HG03139 (cell line): ENCODE results near the gene SNX25.

Experiments used
- ATAC-seq: cut with Tn5 transposase; IDR thresholded peaks from one replicate; pipeline ENCODE4 v1.9.1; 2021; ENCODE audit not compliant: unreplicated experiment

The SNX25 gene

DNA sequence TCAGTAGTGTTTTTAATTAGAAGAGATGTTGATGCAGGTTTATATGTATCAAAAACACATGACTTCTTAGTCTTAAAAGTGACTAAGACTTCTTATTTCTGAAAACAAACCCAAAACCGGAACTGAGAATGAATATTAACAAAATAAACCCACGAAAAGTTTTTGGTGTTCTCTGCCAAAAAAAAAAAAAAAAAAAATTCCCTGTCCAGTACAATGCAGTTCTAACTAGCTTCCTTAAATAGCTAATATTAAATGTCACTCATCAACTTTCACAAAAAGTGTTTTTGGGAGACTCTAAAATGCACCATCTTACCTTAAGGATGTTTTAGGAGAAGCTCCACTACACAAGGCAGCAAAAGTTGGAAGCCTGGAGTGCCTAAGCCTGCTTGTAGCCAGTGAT, 189.2 kb downstream of the SNX25 start:
- no peak for ATAC-seq

DNA sequence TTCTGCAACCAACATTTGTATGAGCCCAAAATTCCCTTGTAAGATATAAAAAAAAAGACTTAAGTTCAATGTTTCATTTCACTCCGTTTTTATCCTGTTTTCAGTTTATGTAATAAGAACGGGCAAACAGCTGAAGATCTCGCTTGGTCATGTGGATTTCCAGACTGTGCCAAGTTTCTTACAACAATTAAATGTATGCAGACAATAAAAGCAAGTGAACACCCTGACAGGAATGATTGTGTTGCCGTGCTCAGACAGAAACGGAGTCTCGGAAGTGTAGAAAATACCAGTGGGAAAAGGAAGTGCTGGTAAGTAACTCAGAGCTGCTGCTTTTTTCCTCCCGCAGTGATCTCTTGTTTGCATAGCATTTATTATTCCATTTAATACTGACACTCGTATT, 190.1 kb downstream of the SNX25 start:
- no peak for ATAC-seq

DNA sequence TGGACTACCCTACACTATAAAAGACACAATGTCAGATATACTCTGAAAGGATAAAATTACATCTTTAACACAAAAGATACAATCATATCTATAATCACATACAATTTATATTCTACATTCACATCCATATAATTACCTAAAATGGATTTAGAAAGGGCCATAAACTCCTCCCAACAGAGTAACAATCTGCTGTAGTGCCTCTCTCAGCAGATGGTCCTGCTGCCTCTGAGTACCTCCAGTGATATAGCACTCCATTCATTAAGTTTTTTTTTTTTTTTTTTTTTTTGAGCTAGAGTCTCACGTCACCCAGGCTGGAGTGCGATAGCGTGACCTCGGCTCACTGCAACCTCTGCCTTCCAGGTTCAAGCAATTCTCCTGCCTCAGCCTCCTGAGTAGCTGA, 194.6 kb downstream of the SNX25 start:
- no peak for ATAC-seq

DNA sequence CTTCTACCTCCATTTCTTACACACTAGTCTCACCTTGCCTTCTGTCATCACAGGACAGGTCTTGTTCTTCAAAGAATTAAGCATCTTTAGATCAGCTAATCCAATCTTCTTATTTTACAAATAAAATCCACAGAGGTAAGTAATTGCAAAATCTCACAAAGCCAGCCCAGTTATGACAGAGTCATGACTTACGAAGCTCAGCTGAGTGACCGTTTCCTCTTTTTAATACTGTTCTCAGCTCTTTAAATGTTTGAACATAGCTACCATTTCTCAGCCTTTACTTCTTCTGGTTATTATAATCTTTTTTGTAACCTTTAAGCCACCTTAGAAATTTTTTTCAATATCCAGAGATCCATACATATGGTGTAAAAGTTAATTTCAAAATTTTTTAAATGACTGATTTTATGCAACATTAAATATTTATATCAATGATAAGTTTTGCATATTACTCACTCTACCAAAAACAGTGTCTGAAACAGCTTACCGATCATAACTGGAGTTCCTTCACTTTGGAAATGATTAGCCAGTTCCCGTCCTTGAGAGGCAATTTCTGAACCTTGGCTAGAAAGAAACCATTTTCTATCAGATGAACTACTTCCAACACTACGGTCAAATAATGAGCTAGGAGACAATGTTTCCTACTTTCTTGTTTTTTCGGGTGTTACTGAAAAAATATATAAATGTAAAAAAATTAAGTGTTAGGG, 196.1 kb downstream of the SNX25 start:
- peak; percentile 64 for ATAC-seq

DNA sequence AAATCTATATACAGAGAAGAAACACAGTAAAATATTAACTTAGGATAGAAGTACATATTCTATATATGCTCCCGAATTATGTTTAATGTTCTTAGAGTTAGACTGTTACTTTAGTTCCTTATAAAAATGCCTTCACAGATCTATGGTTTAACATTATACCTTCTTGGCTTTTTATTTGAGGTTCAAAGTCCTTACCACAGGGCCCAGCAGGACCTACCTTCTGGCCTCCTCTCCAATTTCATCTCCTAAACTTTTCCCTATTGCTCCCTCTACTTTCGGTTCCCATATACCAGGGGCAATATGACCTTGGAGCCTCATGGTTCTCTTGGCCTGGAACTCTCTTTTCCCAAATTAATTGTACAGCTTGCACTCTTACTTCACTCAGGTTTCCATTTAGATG, 199.0 kb downstream of the SNX25 start:
- ATAC-seq: no peak

DNA sequence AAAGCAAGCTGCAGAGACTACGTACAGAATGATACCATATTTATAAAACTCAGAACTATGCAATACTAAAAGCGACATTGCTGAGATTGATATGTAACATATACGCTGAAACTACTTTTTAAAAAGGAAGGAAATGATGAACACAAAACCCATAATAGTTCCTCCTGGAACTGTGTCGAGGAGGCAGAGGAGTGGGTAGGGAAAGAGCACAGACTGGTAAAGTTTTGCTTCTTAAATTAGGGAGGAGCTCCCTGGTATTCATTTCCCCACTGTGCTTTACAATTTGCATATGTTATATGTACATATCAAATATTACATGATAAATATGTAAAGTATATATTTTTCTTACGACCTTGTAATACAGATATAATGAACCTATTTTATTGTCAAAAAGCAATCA, 202.5 kb downstream of the SNX25 start:
- no peak for ATAC-seq

DNA sequence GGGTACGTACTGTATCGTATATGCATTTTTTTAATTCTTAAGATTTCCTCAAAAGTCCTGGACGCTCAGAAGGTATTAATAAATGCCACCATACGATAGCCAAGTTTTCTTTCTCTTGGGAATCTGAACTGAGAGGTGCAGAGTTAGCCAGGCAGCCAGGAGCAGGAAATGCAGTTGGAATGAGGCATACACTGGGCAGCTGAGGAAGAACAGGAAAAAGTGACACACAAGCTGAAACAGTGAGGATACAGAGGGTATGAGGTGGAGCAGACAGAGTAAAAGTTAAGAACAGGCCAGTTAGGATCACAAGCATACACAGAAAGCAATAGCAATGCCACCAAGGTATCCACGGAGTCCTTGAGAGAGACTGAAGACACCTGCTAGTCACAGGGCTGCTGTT, 203.0 kb downstream of the SNX25 start:
- no peak for ATAC-seq
